HG02970 (cell line): Measurements from ENCODE around the gene KRT2.

Experiments
- ATAC-seq: cut with Tn5 transposase; IDR thresholded peaks from one replicate; pipeline ENCODE4 v1.9.1; 2021; ENCODE audit warnings: mild to moderate bottlenecking, moderate library complexity, moderate number of reproducible peaks; ENCODE audit not compliant: unreplicated experiment, low FRiP score

KRT2 gene

GRCh38 chr12:52644078-52644415 is 8.0 kb downstream of the KRT2 start:
- ATAC-seq = no peak

DNA sequence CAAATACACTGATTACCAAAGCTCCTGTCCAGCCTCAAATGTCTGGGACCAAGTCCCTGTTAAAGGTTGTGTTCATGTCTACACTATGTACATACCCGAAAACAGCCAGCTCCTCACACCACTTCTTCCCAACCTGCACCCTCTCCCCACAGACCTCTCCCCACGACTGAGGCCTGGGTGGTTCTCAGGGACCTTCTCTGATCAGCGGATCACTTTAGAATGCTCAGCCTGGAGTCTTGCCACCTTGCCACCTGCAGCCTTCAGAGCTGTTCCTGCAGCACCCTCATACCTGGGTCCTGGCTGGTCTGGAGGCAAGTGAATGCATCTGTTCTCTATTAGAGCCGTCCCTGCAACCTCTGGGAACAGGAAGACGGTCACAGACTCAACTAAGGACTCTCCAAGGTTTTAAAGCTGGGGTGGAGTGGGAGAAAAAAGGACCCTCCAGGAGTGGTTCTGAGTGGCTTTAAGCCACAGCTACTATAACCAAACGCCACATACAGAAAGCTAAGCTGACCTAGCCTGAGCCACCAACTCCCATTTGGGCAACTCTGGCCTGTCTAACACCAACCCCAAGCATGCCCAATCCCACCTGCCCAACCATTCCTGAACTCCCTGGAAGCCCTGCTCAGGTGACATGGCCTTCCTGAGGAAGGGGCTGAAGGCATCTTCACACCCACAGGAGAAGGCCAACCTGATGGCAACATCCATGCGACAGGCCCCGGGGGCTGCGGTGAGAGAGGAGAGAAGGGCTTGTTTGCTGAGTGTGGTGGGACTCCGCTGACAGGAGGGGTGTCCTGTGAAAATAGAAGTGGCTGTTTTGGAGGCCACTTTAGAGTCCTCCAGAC is 8.6 kb downstream of the KRT2 start:
- no peak for ATAC-seq

DNA sequence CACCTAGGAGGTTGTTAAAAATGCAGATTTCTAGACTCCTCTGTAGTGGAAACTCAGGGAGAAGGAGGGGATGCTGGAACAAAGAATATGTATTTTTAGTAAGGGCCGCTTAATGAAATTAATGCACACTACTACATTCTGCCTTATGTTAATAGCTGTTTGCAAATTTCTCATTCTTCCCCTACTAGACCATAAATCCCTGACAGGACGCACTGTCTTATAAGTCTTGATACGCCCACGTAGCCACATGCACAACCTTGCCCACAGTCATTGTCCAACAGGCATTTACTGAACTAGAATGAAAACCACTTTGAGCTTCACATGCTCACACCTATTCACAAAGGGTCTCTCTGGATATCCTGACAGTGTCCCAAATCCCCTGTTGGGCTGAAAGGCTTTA is 10.5 kb downstream of the KRT2 start:
- ATAC-seq = no peak

- no peak for ATAC-seq
Measured at GRCh38 chr12:52637299-52637698, 14.7 kb downstream of the KRT2 start.

GRCh38 chr12:52636592-52637258 is 15.3 kb downstream of the KRT2 start:
- ATAC-seq = no peak

DNA sequence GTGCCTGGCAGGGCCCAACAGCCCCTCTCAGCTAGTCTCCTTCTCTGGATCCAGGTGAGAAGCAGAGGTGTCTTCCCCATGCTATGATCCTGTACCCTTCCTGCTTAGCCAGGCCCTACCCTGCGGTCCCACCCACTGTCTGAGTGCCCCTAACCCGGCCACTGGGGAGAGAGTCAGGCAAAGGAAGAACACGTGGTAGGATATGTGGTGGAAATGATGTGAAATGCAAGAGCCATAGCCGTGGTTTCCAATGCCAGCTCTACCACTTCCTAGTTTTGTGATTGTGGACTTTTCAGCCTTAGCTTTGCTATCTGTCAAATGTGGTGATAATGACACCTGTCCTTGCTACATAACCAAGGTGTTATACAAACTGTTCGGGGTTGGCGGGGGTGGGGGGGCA is 15.8 kb downstream of the KRT2 start:
- no peak for ATAC-seq

DNA sequence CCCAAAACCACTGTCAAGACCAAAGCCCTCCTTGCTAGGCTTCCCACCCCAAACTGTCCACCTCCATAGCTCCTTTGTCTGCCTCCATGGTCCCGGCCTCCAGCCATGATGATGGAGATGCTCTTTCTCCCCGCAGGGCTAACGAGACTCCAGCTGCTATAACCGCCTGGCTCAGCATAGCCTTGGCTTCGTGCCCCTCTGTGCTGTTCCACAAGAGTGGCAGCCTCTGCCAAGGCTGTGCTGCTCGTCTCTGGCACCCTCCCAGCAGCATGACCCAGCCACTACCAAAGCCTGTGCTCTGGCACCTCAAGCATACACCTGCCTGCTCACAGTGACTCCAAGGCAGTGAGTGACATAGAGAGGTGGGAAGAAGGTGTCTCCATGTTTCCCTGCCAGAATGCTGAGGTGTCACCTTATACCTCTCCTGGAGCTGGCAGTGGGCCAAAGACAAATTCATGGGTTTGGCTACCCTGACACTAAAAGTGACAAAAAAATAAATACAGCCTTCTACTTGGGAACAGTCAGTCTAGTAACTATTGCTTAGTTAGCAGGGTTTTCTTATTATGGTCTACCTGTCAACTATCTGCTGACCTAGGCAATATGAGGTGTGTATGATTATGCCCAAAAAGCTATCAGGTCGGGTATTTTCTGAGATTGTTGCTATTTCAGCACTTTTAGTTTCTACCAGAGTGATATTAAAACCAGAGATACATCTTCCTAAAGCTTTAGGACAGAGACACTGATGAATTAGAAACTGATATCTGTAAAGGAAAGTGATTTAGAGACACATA is 17.6 kb downstream of the KRT2 start:
- no peak for ATAC-seq

DNA sequence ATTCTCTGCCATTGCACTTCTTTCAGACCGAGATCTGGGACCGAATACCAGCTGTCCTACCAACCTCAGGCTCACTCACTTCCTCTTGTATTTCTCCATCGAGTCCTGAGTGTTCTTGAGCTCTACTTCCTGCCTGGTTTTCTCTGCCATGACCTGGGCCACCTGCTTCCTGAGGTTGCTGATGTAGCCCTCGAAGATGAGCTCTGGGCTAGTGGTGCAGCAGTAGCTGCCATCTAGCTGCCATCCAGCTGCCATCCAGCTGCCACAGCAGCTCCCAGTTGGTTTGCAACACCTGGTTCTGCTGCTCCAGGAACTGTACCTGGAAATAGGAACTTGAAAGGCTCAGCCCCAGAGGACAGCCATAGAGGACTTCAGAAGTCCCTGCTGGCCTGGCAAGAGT is 18.6 kb downstream of the KRT2 start:
- ATAC-seq = no peak

GRCh38 chr12:52632656-52633055 is 19.4 kb downstream of the KRT2 start:
- no peak for ATAC-seq

DNA sequence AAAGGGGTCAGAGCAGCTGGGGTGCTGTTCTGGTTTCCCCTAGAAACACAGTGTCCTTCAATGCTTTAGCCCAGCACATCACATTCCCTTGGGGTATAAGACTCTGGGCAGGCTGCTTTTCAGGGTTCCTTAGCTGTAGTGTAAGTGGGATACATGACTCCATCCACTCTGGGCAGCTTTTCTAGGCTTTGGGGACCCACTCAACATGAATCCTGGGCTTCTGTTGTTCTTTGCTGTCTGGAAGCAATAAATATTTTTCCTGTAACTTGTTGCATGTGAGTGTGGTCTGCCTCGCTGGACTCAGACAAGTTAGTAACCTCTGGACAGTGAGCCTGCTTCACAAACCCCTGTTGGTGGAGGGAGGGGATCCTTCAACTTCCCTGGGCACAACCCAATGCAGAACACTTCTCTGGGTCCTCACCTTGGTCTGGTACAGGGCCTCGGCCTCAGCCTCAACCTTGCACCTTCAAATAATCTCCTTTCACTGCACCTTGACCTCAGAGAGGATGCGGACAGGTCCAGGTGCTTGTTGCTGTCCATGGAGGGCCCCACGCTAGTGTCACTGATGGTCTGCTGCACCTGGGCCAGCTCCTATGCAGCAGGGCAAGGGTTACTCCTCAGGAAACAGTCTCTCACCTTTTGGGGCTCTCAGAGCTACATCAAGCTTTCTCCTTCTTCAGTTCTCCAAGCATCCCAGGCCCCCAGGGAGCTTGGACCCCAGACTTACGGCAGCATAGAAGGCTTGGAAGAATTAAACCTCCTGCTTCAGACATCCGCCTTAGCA is 20.1 kb downstream of the KRT2 start:
- ATAC-seq = no peak

DNA sequence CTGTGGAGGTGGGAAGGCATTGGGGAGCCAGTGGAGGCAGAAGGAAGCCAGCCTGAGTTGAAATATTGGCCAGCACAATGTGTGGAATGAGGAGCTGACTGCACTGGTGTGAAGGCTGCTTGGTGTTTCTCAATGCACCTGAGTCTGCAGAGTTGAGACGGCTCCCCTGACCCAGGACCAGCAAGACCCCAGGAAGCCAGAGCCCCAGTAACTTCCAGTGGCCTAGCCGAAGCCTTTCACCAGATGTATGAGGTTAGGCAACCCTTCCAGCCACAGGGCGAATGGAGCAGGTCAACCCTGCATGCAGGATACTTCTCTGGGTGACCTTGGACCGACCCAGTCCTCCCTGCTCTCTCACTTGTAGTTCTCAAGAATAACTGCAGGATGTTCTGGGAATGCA is 20.7 kb downstream of the KRT2 start:
- no peak for ATAC-seq

- ATAC-seq = no peak
Measured at GRCh38 chr12:52630599-52631200, 21.3 kb downstream of the KRT2 start.

GRCh38 chr12:52630008-52630500 is 22.0 kb downstream of the KRT2 start:
- no peak for ATAC-seq

- ATAC-seq = no peak
Measured at GRCh38 chr12:52629281-52630007, 22.6 kb downstream of the KRT2 start.

- no peak for ATAC-seq
Measured at GRCh38 chr12:52628841-52629240, 23.2 kb downstream of the KRT2 start.

DNA sequence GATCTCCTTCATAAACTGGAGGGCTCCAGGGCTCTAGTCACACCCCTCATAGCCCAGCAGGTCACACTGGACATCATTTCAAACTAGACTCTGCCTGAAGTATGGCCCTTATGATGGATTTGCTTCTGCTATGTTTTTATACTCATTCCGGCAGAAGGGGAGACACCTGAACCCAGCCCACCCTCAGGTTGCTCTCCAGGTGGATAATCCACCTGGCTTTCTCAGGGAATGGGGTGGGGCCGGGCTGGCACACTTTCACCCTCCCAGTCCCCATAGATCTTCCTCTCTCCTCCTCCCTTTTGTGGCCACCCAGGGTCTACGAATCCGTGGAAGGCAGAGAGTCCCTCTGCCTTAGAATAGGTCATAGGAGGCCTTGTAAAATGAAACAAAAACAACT is 23.9 kb downstream of the KRT2 start:
- no peak for ATAC-seq

- ATAC-seq = no peak
Measured at GRCh38 chr12:52627395-52628110, 24.5 kb downstream of the KRT2 start.

DNA sequence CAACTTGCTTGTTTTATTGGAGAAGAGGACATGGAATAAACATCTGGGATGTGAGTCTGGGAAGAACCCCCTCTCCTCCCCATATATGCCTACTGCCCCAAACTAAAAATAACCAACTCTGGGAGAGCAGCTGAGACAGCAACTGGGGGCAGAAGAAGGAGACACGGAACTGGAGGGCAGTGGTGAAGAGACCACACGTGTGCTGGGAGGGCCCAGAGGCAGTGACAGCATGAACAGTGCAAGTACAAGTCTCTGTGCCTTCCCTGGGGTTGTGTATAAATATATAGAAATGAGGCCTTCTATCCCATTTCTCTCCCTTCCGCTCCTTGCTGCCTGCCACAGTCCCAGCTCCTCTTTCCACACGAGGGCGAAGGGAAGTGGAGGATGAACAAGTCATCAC is 29.7 kb downstream of the KRT2 start:
- no peak for ATAC-seq

DNA sequence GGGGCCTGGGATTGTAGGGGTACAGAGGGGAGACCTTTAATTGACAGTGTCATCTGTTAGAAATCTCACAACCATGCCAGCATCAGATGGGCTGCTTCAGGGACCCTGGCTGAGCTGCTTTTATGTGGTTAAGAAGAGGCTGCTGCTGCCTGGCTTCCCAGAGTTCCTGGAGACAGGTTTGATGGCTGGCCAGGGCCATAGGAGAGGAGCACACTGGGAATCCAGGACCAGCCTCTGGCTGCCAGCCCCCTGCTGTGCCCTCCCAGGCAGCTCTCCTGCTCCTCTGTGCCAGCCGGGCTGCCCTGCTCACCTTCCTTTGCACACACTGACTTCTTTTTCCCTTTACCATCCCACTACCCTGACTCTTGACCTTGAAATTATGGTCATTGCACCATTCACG is 33.1 kb downstream of the KRT2 start:
- ATAC-seq = no peak
